TTC549 (cell line): ENCODE results near the gene HMX3.

ENCODE experiments used
- FAIRE-seq: peaks from 2 replicates; lab custom pipeline; 2012; peaks lifted over from hg19 to GRCh38; lab: Jason Lieb, UNC

Gene HMX3

DNA sequence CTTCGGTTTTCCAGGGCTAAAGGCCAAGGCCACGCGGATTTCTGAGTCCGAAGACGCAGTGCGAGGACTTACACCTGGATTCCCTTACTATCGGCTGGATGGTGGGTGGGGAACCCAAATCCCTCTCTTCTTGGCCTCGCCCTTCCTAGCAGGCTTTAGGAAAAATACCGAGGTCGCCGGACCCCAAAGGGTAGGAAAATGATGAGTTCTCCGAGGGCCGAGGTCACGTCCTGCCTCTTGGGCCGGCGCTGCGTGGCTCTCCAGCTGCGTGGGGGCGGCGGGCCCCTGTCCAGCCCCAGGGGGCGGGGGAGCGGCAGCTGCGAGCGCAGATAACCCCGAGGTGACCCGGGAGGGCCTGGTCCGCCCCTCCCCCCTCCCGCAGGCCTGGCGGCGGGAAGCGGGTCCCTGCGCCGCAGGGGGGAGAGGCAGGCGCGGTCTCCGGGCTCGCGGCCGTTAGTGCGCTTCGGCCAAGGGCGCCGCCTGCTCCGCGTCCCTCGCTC is 805 bp upstream of the HMX3 start:
- FAIRE-seq, result no peak

GRCh38 chr10:123136221-123136805 is 543 bp downstream of the HMX3 start:
- no peak for FAIRE-seq

DNA sequence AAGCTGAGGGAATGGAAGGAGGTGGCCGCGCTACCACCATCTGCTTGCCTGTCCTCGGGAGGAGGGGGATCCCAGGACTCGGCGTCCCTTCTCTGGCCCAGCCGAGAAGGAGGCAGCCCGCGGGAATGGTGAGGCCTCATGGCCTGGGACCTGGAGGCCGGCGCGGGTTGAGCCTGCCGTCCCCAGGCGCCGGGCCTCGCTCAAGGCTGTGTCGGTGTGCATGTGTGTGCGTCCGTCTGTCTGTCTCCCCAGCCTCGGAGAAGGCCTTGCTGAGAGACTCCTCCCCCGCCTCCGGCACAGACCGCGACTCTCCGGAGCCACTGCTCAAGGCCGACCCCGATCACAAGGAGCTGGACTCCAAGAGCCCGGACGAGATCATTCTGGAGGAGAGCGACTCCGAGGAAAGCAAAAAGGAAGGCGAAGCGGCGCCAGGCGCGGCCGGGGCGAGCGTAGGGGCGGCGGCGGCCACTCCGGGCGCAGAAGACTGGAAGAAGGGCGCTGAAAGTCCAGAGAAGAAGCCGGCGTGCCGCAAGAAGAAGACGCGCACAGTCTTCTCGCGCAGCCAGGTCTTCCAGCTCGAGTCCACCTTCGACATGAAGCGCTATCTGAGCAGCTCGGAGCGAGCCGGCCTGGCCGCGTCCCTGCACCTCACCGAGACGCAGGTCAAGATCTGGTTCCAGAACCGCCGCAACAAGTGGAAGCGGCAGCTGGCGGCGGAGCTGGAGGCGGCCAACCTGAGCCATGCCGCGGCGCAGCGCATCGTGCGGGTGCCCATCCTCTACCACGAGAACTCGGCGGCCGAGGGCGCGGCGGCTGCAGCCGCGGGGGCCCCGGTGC is 1.3 kb downstream of the HMX3 start:
- FAIRE-seq, result no peak

DNA sequence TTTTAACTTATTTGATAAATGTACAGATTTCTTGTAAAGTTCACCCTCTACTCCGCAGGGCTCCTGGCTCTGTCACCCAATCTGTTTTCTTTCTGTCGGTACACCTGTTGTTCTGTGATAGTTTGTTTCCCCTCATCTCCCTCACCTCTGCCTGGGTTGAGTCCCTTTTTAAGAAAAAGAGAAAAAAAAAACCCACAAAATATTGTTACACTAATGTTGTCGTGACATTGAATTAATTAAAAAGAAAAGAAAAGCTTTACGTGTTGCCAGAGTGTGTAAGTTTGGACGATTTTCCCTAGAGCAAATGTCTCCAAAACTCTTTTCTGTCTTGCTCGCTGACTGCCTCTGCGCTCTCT is 3.4 kb downstream of the HMX3 start:
- FAIRE-seq, result no peak

DNA sequence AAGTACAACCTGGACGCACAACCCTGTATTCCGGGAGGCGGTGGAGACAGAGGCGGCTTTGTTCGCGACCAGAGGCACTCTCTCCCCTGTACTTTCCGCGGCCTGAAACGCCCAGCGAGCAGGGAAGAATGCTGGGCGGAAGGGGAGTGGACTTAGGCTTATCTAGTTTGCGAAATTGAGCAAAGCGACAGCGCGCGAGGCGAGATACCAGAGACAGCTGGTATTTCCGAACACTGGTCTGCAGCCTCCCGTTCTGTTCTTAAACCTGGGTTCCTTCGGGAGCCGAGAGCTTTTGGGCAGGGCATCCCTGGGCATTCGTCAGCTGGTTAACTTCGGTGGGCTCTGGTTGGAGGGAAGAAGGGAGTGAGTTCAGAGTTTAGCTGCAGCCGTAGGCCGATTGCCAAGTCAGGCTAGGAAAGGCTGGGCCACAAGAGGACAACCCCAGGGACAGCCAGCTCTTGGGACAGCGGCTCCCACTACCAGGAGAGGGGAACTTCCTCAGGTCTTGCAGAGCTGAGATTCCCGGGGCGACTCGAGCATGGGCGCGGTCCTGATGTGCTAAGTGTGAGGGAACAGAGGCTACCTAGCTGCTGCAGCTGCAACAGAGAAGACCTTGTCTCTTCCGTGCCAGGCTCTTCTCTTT is 3.9 kb downstream of the HMX3 start:
- no peak for FAIRE-seq

- FAIRE-seq, result no peak
These were observed 4.6 kb downstream of the HMX3 start for GRCh38 chr10:123140164-123140982.

- no peak for FAIRE-seq
These were observed 5.2 kb downstream of the HMX3 start for GRCh38 chr10:123140983-123141390.

DNA sequence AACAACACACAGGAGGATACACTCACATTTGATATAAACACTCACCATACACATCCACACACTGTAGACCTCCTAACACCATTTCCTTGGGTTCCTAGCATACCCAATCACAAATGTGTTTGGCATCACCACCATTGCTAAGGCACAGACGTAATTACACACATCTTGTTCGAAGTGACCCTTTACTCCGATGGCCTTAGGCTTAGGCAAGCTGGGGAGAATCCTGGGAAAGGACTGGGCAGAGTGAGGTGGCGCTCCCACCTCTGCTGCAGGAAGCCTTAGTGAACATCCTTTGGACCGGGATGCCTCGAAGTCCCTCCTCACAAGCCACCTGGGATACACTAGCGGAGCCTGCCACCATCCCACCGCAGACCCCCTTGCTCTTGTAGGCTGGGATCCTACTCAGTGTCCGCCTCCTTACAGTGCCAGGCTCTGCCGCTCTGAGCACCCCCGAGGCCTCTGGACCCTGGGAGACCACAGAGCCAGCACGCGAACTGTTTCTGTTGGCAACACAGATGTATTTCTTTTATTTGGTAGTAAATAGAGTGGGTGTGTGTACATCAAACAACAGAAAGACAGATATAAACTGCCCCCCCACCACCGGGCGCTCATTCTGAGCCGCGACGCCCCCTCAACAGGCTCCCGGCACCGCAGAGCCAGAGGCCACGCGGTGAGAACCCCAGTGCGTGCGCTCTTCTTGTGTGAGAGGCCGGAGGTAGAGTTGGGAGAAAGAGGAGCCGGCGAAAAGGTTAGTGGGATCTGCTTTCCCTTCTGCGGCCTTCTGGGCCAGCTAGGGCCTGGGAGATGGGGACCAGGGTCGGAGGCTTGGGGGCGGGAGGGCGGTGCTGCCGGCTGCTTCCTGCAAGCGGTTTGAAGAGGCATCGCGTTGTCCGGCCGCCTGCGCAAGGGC is 6.3 kb downstream of the HMX3 start:
- no peak for FAIRE-seq

DNA sequence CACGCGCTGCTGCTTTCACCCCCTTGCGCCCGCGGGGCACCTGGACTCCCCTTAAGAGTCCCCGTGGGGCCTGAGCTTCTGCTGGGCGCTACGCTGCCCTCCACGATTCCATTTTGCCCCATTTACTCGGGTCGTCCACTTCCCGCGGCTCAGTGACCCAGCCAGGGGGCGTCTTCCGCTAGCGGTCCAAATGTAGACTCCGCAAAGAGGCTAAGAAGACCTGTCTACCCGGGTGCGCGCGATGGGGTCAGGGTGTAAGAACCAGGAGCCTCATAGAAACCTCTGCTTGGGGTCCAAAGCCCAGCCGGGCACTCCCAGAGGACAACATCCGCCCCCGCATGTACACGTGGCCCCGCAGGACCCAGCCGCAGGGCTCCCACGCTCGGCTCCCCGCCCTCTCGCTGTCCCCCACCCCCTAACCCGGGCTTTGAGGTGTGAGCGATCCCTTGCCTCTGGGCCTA is 7.0 kb downstream of the HMX3 start:
- FAIRE-seq, result no peak

DNA sequence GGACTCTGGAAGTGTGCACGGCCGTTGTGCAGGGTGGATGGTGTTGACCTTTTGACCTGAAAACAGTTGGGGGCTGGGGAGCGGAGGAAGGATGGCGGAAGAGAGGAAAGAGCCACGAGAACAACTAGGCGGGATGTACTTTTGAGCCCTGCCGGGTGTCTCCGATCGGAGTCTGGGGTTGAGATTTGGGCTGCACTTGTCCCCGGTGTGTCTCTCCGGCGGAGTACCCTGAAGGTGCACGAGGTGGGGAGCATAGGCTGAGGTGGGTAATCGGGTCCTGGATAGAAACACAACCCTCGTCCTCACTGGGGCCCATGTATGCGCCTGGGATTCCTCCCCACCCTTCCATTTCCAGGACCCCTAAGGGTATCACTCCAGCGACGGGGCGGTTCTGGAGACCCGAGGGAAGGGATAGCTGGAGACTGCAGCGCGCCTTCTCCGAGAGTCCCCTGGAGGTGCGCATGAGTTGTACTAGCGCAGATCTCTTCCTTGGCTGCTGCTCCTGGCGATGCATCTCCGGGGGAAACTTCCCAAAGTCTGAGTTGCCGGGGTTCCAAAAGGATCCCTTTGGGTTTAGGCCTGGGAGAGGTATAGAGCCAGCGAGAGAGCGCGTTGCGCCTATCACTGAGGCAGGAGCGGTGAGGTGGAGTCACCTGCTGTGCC is 7.5 kb downstream of the HMX3 start:
- no peak for FAIRE-seq

- FAIRE-seq, result no peak
These were observed 8.0 kb downstream of the HMX3 start for GRCh38 chr10:123143825-123144168.

- no peak for FAIRE-seq
These were observed 9.1 kb downstream of the HMX3 start for GRCh38 chr10:123144697-123145541.

DNA sequence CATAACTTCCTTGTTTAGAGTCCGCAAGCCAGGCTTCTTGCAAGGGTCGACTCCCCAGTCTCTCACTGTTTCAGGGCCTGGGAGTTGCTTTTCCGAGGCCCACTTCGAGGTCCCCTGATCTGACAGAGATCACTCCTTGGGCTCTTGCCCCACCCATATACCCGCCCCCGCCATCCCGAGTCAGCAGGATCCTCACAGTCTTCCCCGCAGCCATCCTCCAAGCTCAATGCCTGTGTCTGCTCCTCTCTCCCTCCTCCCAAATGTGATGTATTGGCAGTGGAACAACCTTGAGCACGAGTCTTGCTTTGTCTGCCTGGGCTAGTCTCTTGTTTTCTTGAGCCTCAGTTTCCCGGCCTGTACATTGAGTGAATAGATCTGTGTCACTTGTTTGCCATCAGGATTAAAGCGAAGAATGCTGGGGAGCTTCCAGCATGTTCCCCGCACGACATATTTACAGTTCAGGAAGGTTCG is 9.8 kb downstream of the HMX3 start:
- no peak for FAIRE-seq

- no peak for FAIRE-seq
These were observed 10.5 kb downstream of the HMX3 start for GRCh38 chr10:123146013-123146893.

DNA sequence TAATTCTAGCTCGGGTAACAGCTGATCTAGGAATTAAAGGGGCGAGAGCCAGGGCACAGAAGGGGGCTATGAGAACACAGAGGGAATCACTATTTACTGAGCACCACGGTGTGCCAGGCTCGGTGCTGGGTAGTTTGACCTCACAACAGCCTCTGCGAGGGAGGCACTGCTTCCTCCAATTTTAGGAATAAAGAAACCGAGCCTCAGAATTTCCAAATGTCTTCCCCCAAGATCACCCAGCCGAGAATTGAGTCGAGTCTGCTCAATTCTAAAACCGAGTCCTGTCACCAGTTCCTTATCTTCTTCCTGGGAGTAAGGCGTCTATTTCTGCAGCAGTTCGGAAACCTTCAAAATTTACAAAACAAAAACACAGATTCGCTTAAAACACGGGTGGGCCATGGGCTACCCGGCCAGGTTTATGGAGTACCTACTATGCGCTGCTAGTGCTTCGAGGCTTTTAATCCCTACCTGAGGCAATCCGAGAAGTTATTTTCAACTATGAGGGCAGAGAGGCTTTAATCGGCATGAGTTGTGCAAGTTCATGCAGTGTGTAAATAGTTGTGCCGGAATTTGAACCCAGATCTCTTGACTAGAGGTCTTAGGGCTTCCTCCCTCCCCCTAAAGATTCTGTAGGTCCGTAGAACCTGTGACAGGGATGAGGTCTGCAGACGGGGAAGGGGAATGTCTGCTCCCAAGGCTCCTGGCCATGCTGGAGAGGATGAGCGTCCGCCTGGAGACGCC is 11.3 kb downstream of the HMX3 start:
- no peak for FAIRE-seq

- FAIRE-seq, result no peak
These were observed 12.1 kb downstream of the HMX3 start, which contains the start of gene HMX2 for GRCh38 chr10:123147635-123148413. TSS of gene HMX2 (plus strand) at chr10:123148136. CDS start at chr10:123148379, 243 bp downstream.
